ENCODE results near the gene CDH4.
A peak's percentile ranks its signal among the peaks of the same experiment; 100 is the strongest.
"Not testable (repeated sequence)": the region's sequence is repeated elsewhere in the genome, so short reads cannot be mapped to it uniquely, and the experiment has no call there.

Gene CDH4

GRCh38 chr20:61980647-61981583 lies 728.9 kb downstream of the CDH4 start:
- no peak for DNase-seq

GRCh38 chr20:61981691-61982090 lies 729.6 kb downstream of the CDH4 start:
- DNase-seq: peak; percentile 15

- peak; percentile 29 for DNase-seq
Measured at GRCh38 chr20:61982191-61982950, 730.3 kb downstream of the CDH4 start.

- no peak for DNase-seq
Measured at GRCh38 chr20:61982951-61983315, 730.9 kb downstream of the CDH4 start.

GRCh38 chr20:61983965-61984364 lies 731.9 kb downstream of the CDH4 start:
- DNase-seq: no peak

- not testable (repeated sequence) for DNase-seq
Measured at GRCh38 chr20:61984431-61984830, 732.4 kb downstream of the CDH4 start.

GRCh38 chr20:61985096-61985495 lies 733.0 kb downstream of the CDH4 start:
- no peak for DNase-seq

GRCh38 chr20:61986762-61987321 lies 734.8 kb downstream of the CDH4 start:
- no peak for DNase-seq

GRCh38 chr20:61988665-61989064 lies 736.6 kb downstream of the CDH4 start:
- DNase-seq: no peak

- peak; percentile 30 for DNase-seq
Measured at GRCh38 chr20:61989741-61990140, 737.7 kb downstream of the CDH4 start.
